Hippocampal formation (tissue), 2 donors: ENCODE results near the gene SFTA2.
A peak's percentile ranks its signal among the peaks of the same experiment; 100 is the strongest.
"Not testable (repeated sequence)": the region's sequence is repeated elsewhere in the genome, so short reads cannot be mapped to it uniquely, and the experiment has no call there.

Experiments used
- DNase-seq, 2 donors: peaks; one replicate each; lab custom pipeline; 2025; lab: John Stamatoyannopoulos, UW

Gene SFTA2

DNA sequence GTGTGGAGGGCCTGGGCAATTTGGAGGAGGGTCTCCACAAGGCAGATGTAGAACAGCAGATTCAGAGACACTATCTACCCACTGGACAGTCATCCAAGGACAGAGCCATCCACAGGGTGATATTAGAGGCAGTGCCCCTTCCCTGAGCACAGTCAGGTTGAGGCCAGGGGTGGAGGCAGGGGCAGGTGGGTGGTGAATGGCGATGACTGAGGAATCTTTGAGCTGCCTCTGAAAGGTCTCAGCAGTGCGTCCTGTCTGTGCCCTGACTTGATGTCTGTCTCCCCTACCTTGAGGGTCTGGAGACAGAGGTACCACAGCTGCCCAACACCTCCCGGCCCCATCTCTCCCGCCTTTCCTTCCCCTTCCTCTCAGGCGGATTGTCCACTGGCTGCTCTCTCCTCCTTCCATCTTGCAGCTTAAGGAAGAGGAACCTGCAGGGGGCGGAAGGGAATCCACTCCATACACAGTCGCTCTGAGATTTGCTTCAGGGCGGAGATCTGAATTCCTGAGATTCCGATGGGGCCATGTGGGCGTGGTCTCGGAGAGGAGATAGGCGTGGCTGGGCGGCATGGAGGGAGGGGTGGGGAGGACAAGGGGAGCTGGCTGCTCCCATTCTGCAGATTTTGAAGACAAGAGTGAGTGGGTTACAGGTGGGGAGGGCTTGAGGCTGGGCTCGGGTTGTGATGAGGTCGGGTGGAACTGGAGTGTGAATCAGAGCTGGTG, 10.5 kb upstream of the SFTA2 start:
- DNase-seq, result no peak

DNA sequence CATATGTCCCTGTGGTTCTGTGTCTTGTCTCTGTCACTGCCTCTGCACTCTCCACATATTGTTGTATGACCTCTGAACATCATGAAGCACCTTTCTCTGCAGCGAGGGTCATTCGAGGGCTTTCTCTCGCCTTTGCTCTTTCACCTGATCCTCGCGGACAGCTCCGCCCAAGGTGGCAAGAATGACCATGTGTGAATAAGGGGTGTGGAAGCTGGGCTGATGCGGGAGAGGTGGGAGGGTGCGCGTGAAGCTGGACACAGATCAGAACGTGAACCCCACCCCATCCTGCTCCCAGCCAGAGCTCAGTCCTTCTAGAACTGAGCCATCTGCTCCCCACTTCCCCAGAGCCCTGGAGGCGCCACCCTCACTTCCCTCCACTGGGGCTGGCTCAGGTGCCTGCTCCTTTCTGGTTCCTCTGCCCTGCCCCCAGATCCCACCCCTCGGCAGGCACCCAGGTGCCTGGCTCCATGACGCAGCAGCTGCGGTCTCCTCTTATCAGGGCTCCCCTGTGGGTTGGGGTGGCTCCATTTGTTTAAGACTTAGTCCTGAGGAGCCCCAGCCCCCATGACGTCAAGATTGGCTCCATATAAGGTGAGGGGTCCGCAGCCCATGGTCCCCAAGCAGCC, 8.5 kb upstream of the SFTA2 start, which contains the start of gene MUCL3:
TSS of gene MUCL3 (plus strand) at position 613 of the 626 bp plus-strand sequence. CDS start 27 bp downstream, outside the sequence.
- DNase-seq, result no peak

DNA sequence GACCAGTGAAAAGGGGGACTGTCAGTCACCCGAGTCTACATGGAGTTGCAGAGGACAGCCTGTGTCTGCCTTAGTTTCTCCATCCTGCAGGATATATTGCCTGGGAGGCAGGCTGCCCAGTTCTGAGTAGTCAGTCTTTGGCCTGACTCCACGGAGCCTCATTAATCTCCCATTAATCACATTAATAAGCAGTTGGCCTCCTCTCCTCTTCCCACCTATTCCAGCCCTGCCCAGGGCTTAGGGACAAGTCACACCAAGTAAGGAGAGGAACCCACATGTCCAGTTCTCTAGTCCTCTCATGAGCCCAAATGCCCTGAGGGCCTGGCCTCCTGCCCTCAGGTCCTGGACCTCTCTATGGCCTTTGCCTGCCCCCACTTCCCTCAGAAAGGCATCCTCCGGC, 7.5 kb upstream of the SFTA2 start:
- no peak for DNase-seq

DNA sequence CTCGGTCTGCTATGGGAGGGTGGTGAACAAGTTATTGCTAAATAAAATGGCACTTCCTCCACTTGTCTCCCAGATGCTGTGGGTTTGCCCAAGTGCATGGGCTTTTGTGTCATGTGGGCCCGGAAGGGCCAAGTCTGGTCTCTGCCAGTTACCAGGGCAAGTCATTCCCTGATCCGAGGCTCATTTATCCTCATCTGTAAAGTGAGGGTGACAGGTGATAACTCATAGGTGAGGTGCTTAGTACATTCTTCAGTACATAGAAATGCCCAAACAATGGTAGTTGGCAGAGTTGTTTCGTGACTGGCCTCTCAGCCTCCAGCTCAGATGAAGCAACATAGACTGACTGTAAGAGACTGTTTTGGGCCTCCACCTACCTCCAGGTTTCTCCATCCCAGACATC, 6.8 kb upstream of the SFTA2 start:
- DNase-seq, result peak in 1 of 2 donors; percentile 16

DNA sequence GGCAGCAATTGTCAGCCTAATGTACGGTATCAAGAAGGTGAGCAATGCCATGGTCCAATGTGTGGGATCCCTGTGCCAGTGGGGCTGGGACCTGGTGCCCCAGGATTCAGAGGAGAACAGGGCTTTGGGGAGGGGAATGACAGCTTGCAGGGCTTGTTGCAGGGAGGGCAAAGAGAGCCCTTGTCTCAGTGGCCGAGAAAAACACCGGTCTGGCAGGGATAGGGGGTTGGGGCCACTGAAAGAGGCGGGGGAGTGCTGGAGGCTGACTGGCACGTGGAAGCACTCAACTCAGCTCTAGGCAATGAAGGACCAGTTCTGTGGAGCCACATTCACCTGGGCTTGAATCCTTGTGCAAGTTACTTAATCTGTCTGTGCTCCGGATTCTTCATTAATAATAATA, 5.3 kb upstream of the SFTA2 start:
- no peak for DNase-seq

DNA sequence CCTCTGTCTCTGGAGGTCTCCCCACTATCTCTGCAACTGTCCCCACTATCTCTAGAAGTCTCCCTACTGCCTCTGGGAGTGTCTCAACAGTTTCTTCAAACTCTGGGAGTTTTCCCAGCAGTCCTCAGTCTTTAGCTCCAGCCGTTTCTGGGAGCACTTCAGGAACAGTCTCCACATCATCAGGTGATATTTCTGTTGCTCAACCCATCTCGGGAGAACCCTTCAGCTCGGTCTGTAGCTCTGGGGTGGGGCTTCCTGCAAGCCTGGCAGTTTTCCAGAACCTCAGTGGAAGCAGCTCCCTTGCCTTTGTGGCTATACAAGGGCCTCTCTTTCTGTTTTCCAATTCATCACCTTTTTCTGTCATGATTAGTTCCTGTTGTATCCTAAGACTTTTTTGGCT, 3.0 kb upstream of the SFTA2 start:
- DNase-seq, result no peak

DNA sequence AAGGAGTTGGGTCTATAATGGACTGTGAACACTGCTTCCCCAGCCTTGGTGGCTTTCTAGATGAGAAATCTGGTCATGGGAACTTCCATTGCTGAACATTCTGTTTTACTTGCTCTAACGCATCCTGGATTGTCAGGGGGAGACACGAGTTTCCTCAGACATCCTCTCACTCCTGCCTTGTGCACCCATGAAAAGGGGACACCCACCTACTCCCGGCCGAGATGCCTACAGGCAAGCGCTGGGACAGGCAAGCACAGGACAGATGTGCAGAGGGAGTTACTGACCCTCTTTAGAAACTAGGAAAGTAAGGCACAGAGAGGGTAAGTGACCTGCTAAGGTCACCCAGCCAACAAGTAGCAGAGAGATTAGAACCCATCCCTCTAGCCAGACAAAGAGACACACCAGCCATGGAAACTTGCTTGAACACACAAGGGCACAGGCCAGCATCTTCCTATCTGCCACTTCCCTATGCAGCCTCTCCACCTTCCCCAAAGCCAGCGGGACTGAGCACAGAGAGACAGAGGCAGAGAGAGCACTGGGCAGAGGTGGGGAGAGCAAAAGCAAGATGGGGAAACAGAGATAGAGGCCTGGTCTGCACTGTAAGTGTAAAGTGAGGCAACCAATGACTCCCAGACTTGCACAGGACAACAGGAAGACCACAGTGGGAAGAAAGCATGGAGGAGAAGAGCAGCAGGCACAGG, 845 bp upstream of the SFTA2 start:
- no peak for DNase-seq

DNA sequence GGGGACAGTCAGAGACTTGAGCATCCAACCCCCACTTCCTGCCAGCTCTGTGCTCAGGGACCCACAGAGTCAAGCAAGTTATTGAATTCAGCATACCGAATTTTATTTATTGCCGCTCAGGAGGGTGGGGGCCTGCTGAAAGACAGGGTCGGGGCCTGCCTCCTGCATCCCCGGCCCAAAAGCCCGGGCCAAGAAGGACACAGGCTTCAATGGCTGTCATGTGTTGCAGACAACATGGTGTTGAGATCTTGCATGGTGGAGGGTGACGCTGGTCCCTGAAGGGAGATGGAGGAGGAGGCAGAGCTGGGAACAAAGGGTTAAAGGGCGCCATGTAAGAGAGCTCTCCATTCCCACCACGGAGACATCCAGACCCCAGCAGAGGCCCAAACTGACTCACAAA, 698 bp downstream of the SFTA2 start:
- DNase-seq, result no peak

DNA sequence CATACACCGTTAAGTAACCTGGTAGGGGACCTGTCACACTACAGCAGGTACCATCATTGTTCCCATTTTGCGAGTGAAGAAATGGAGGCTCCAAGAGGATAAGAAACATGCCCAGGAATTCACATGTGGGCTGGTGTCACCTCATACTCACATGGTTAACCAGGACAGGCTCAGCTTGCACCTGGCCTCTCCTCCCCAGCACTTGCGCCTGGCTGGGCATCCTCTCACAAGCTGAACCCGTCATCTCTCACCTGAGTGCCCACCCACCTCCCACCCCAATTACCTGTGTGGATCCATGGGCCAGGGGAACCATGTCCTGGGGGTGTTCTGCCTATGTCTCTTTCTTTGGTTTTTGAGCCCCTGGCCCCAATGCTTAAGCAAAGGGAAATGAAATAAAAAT, 1.5 kb downstream of the SFTA2 start:
- no peak for DNase-seq

DNA sequence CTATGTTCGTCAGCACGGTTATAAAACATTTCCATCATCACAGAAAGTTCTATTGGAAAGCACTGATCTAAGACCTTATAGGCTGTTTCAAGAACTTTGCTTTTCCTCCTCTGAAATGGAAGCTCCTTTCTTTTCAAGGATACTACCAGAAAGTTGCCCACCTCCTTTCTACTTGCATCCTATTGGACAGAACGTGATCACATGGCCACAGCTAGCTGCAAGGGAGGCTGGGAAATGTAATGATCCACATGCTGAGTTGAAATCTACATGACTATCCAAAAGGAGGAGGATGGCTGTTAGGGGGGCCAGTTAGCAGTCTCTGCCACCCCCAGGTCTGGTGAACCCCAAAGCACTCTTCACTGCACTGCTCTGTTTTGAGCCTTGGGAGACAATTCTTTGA, 3.3 kb downstream of the SFTA2 start:
- DNase-seq, result no peak

DNA sequence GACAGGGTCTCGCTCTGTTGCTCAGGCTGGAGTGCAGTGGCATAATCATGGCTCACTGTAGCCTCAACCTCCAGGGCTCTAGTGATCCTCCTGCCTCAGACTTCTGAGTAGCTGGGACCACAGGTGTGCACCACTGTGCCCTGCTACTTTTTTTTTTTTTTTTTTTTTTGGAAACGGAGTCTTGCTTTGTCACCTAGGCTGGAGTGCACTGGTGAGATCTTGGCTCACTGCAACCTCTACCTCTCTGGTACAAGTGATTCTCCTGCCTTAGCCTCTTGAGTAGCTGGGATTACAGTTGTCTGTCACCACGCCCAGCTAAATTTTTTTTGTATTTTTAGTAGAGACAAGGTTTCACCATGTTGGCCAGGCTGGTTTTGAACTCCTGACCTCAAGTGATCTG, 4.9 kb downstream of the SFTA2 start:
- DNase-seq, result not testable (repeated sequence)

DNA sequence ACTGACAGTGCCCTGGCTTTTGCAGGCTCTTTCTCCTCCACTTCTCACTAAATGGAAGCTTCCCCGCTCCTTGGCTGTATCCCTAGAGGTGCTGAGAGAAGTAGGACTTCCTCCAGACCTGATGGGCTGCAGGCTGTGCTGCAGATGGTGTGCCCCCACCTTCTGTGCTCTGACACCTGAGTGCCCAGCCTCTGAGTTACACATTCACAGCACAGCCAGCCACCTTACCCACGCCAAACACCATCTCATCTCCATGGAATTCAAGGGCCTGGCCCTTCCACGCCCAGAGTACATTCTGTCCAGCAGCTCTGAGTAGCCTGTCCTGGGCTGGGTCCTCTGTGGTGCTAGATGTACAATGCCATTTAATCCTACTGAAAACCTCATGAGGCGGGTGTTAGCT, 5.3 kb downstream of the SFTA2 start:
- DNase-seq, result no peak

DNA sequence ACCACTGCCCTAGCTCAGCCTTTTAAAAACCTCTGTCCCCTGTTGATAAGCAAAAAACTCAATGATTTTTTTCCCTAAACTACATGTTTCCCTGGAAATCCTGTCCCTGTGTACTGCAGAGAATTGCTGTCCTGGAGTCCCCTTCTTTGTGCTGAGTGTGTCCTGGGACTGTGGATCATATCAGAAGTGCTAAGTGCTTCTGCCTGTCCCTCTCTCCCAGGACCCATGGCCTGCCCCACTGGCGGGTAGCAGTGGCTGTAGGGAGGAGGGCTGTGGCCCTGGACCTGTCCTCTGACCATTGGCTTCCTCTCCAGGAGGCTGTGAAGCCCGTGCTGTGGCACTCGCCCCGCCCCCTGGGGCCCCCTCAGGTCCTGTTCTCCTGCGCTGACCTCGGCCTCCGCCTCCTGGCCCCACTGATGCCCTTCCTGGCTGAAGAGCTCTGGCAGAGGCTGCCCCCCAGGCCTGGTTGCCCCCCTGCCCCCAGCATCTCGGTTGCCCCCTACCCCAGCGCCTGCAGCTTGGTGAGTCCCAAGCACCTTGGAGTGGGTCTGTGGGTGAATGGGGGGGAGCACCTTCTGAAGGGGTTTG, 7.8 kb downstream of the SFTA2 start:
- not testable (repeated sequence) for DNase-seq

DNA sequence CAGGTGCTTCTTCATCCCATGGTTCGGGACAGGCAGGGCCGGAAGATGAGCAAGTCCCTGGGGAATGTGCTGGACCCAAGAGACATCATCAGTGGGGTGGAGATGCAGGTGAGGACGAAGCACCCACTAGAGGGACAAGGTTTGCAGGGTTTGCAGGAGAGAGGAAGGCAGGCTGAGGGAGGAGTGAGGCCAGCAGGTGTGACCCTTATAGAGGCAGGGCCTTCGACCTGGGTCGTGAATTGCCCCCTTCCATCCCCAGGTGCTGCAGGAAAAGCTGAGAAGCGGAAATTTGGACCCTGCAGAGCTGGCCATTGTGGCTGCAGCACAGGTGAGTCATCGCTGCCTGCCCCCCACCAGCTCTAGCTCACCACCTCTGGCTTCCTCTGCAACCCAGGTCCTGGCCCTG, 9.5 kb downstream of the SFTA2 start:
- DNase-seq, result no peak

DNA sequence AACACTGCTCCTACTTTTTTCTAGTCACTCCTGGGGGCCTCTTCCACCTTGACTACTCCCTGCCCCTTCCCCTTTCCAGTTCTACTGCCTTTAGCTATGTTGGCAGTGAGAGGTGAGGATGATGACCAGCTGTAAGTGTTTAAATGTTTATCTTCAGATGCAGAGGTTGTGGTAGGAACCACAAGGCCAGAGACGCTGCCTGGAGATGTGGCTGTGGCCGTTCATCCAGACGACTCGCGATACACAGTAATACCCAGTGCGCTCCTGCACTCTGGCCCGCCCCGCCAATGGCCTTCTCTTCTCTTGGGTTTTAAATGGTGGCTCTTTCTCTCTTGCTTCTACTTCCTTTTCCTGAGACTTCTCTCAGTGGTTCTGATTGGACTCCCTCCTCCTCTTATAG, 13.3 kb downstream of the SFTA2 start:
- no peak for DNase-seq

DNA sequence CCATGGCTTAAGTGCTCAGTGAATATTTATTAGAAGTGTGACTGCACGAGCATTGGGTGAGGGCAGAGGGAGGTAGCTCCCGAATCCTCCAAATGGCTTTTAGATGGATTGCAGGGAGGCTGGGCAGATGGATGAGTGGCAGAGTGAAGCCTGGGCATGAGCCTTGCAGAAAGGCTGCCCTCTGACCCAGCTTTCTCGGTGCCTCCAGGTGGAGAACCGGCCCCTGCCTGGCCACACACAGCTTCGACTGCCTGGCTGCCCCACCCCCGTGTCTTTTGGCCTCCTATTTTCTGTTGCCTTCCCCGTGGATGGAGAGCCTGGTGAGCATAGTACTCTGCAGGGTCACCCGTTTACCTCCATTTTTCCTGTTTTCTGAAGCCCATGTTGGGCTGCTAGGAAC, 14.5 kb downstream of the SFTA2 start:
- no peak for DNase-seq

DNA sequence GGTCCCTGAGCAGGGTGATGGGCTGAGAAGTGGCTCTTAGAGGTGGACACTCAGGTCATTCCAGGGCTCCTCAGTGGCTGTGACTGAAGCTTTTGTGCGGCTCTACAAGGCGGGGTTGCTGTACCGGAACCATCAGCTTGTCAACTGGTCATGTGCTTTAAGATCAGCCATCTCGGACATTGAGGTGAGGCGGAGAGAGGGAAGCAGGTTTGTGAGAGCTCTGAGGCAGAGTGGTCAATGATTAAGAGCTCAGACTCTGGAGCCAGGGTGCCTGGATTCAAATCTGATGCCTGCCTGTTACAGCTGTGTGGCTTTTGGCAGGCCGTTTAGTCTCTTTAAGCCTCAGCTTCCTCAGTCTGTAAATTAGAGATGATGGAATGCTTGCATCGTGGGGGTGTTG, 14.9 kb downstream of the SFTA2 start:
- no peak for DNase-seq

DNA sequence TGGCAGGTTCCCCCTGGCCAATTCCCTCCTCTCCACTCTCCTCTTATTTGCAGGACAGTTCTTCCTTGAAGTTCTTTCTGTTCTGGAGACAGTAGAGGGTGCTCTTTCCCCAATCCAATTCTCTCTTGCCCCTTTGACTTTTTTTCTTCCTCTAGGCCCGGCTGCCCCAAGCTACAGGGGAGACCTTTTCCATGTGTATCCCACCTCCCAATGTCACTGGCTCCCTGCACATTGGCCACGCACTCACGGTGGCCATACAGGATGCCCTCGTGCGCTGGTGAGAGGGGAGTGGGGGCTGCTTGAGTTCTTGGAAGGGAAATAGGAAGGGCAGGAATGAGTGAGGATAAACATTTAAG, 16.4 kb downstream of the SFTA2 start:
- peak; percentile 38 to 88 for DNase-seq

DNA sequence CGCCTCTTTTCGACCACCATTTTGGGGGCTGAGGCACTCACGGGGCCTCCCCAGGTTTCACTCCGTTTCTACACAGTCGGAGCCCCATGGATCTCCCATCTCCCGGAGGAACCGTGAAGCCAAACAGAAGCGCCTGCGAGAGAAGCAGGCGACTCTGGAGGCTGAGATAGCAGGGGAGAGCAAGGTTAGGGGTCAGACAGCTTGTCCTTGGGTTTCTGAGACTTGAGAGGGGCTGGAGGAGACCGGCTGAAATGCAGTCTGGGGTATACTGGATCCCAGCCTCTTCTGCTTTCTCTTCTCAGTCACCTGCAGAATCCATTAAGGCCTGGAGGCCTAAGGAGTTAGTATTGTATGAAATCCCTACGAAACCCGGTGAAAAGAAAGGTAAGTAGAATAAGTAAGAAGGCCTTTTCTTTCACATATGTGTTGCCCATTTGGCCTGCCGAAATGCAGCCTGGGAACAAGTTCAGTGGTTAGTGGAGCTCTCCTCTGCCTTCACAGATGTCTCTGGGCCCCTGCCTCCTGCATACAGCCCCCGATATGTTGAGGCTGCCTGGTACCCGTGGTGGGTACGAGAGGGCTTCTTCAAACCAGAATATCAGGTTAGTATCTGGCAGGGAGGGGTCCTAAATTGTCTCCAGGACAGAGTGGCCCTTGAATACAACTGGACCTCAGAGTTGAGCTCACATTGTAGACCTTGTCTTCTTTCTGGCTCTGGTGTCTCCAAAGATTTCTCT, 16.9 kb downstream of the SFTA2 start:
- DNase-seq, result no peak

DNA sequence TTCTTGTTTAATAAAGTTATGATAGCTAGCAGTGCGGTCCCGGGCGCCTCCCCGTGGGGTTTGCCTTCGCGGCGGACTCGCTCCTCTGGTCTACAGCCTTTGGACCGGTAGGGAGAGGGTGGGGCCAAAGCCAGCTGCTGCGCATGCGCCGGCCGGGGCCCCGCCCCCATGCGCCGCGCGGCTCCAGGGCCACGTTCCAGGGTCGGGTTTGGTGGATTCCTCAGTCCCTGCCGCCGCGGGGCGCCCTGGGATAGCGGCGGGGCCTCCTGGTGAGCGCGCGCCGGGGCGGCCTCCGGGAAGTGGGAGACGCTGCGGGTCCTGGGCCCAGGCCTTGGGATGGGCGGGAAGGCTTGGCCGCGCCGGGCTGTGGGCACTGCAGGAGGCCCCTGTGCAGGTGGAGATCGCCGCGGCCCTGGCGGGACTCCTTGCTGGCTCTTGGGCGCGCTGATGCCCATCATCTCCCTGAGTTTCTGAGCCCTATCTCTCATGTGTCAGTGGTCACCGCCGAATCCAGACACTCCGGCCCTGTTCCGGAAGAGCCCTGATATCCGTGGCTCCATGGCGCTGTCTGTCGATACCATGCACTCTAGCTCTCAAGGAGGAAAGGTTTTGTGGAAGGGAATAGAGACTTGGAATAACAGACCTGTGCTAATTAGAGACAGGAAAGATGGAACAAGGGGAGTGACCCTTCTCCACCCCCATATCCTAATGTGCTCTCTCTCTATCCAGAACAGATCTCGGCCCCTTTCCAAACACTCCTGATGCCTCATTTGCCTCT, 17.7 kb downstream of the SFTA2 start, which contains the start of gene VARS2:
TSS of gene VARS2 (plus strand) at position 163 of the 778 bp plus-strand sequence. CDS start at position 762, 599 bp downstream.
- peak; percentile 92 to 94 for DNase-seq

DNA sequence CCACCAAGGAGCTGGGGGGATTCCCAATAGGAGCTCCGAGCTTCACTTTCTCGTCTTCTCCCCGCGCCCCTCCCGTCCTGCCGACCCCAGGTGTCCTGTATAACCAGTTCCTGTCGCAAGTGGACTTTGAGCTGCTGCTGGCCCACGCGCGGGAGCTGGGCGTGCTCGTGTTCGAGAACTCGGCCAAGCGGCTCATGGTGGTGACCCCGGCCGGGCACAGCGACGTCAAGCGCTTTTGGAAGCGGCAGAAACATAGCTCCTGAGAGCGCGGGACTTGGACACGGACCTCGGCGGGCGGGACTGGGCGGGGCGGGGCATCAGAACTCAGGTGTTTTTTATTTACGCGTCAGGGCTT, 18.3 kb downstream of the SFTA2 start:
- DNase-seq, result no peak
